RPMI7951 (cell line): ENCODE measurements around the gene NPTXR. TPM values are rescaled to one million over a fixed set of nuclear protein-coding genes. Genes with fewer than 3 reads are reported as not detected.

Experiments
- DNase-seq: peaks from one replicate; pipeline ENCODE4 v3.0.0-alpha.2; 2012; ENCODE audit warnings: low read depth
- total RNA-seq: library from RNA; depleted of rRNA; stranded (reverse); fragments of >200 nt; shearing (Covaris generic); gene quantifications from 2 replicates; pipeline ENCODE4 v1.2.3, GENCODE V29; 2014; rRNA removed

The NPTXR gene
- total RNA-seq, 1 experiment from 2014 or later, result 0.12 TPM

GRCh38 chr22:38773363-38773946 is 70.4 kb downstream of the NPTXR start:
- no peak for DNase-seq

- DNase-seq, result no peak
Observed at GRCh38 chr22:38772623-38772873, 71.3 kb downstream of the NPTXR start.

GRCh38 chr22:38770257-38770949 is 73.4 kb downstream of the NPTXR start:
- DNase-seq, result no peak

Other genes starting within 250 kb of the NPTXR start
- 1.3 and 2.3 TPM in 2 replicates for gene FAM227A, start 187.6 kb downstream of the NPTXR start, total RNA-seq
- gene CBY1, start 187.4 kb downstream of the NPTXR start, total RNA-seq, result 14.1 and 19.7 TPM in 2 replicates
- 56.5 and 61.2 TPM in 2 replicates for gene TOMM22, start 162.1 kb downstream of the NPTXR start, total RNA-seq
- gene JOSD1, start 143.1 kb downstream of the NPTXR start, total RNA-seq, result 46.5 and 62.0 TPM in 2 replicates
- 15.6 and 16.3 TPM in 2 replicates for gene GTPBP1, start 138.1 kb downstream of the NPTXR start, total RNA-seq
- 47.8 and 69.2 TPM in 2 replicates for gene SUN2, start 88.0 kb downstream of the NPTXR start, total RNA-seq
- gene DNAL4, start 49.9 kb downstream of the NPTXR start, total RNA-seq, result 8.3 and 9.5 TPM in 2 replicates
- gene CBX6, start 28.2 kb upstream of the NPTXR start, total RNA-seq, result 14.5 and 23.5 TPM in 2 replicates
- gene APOBEC3A, start 113.6 kb upstream of the NPTXR start, total RNA-seq, result not detected in 2 replicates
- gene APOBEC3B, start 138.3 kb upstream of the NPTXR start, total RNA-seq, result 19.6 and 20.9 TPM in 2 replicates
- gene APOBEC3C, start 170.2 kb upstream of the NPTXR start, total RNA-seq, result 10.8 and 11.2 TPM in 2 replicates
- gene APOBEC3D, start 177.1 kb upstream of the NPTXR start, total RNA-seq, result 1.7 and 3.3 TPM in 2 replicates
- gene APOBEC3F, start 196.8 kb upstream of the NPTXR start, total RNA-seq, result 7.9 and 8.9 TPM in 2 replicates
- 54.8 and 63.6 TPM in 2 replicates for gene APOBEC3G, start 233.2 kb upstream of the NPTXR start, total RNA-seq